ENCODE data around the gene CFAP100.

DNA sequence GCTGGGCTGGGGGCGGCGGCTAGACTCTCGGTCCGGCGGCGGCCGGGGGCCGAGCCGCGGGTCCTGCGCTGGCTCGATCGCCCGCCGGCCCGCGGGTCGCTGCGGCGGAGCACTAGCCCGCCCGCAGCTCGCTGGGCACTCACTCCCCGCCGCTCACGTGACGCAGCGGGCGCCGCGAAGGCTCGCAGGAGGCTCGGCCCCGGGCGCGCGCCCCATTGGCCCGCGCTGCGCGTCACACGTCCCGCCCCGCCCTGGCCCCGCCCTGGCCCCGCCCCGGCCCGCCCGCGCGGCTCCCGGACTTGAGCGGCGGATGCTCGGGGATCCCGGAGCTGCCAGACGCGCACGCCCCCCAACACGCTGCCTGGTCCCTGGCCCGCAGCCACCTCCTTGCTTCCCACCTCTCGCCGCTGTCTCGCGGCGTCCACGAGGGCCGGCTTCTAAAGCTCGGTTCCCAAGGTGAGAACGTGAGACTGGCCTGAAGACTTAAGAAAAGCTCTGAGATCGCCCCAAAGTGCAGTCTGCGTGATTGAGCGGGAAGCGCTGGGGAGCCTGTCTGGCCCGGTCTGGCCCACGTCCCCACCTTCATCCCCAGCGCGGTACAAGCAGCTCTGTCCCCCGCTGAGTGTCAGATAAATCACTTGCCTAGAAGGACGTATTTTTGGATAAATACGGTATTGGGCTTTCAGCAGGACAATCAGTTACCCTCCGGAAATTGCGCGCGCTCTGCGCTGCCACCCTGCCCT lies 37.2 kb upstream of the CFAP100 start, which contains the start of gene KLF15:
- TF ChIP-seq, protein P1, sequence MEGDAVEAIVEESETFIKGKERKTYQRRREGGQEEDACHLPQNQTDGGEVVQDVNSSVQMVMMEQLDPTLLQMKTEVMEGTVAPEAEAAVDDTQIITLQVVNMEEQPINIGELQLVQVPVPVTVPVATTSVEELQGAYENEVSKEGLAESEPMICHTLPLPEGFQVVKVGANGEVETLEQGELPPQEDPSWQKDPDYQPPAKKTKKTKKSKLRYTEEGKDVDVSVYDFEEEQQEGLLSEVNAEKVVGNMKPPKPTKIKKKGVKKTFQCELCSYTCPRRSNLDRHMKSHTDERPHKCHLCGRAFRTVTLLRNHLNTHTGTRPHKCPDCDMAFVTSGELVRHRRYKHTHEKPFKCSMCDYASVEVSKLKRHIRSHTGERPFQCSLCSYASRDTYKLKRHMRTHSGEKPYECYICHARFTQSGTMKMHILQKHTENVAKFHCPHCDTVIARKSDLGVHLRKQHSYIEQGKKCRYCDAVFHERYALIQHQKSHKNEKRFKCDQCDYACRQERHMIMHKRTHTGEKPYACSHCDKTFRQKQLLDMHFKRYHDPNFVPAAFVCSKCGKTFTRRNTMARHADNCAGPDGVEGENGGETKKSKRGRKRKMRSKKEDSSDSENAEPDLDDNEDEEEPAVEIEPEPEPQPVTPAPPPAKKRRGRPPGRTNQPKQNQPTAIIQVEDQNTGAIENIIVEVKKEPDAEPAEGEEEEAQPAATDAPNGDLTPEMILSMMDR (conservative IDR thresholded peaks at IDR 0.05) = no peak
- no peak for TF ChIP-seq ZFX (IDR thresholded peaks at IDR 0.05)

Data from C4-2B (cell line).